Kidney (tissue), 14 donors: ENCODE results near the gene CALN1. TPM values are rescaled to one million over a fixed set of nuclear protein-coding genes. Genes with fewer than 3 reads are reported as not detected.

ENCODE experiments used
- DNase-seq, 5 donors: peaks; one replicate each; pipeline ENCODE4 v3.0.0-alpha.2; 2013 to 2020
- FAIRE-seq: peaks from 2 replicates; lab custom pipeline; 2012; peaks lifted over from hg19 to GRCh38; lab: Jason Lieb, UNC
- H3K27ac ChIP-seq, 2 donors: one replicate each; pipeline ENCODE4 v1.7.0; 2013; ENCODE audit warnings: low read depth in 2 of 2, low read length in 2 of 2, inconsistent platforms in 1 of 2
- H3K27me3 ChIP-seq: one replicate; pipeline ENCODE4 v1.7.1; 2013; ENCODE audit warnings: low read length, inconsistent platforms; ENCODE audit not compliant: control insufficient read depth, insufficient read depth
- H3K36me3 ChIP-seq, 3 donors: one replicate each; pipeline versions ENCODE4 v1.7.0 to v1.7.1; 2013; ENCODE audit warnings: low read length in 3 of 3, control low read depth in 1 of 3, inconsistent platforms in 1 of 3; ENCODE audit not compliant: insufficient read depth in 3 of 3, control insufficient read depth in 2 of 3
- H3K4me1 ChIP-seq, 3 donors: one replicate each; pipeline versions ENCODE4 v1.7.0 to v1.7.1; 2013; ENCODE audit warnings: low read length in 3 of 3, inconsistent platforms in 1 of 3, low read depth in 1 of 3; ENCODE audit not compliant: control insufficient read depth in 2 of 3, insufficient read depth in 2 of 3
- H3K4me3 ChIP-seq, 3 donors: one replicate each; pipeline versions ENCODE4 v1.7.0 to v1.8.1; 2013; ENCODE audit warnings: low read length in 3 of 3, control low read depth in 1 of 3, inconsistent platforms in 1 of 3
- H3K9ac ChIP-seq, 3 donors: one replicate each; pipeline versions ENCODE4 v1.7.0 to v1.7.1; 2013; ENCODE audit warnings: low read length in 3 of 3, control low read depth in 1 of 3, inconsistent platforms in 1 of 3
- H3K9me3 ChIP-seq, 3 donors: one replicate each; pipeline versions ENCODE4 v1.7.0 to v1.7.1; 2013; ENCODE audit warnings: low read length in 3 of 3, control low read depth in 1 of 3, inconsistent platforms in 1 of 3; ENCODE audit not compliant: control insufficient read depth in 2 of 3, insufficient read depth in 1 of 3
- CTCF ChIP-seq: IDR thresholded peaks from 3 replicates; pipeline ENCODE4 v1.5.1; 2012; ENCODE audit warnings: mild to moderate bottlenecking, moderate library complexity, borderline replicate concordance; ENCODE audit not compliant: insufficient read depth; ENCODE audit errors: extremely low read depth
- intact Hi-C: fragments of 100-400 bp; cut with DNase I; formaldehyde crosslinking; loops from one replicate; pipeline ENCODE4 v1.11.1; 2022
- polyA plus RNA-seq: library from polyadenylated mRNA; stranded (reverse); fragments of 350-450 nt; fragmentation: Illumina TruSeq; extraction: RNeasy Lipid Tissue Mini Kit (QIAGEN cat#74804); gene quantifications from one replicate; pipeline ENCODE4 v1.2.3, GENCODE V29; 2014; ENCODE audit warnings: low read depth, low replicate concordance; ENCODE audit not compliant: insufficient read depth
- total RNA-seq: library from RNA; stranded (reverse); fragmentation: NEBNext Ultra II Directional; extraction: Animal tissue kit (Norgen Biotek cat#: 25700); gene quantifications from one replicate; pipeline ENCODE4 v1.2.1, GENCODE V29; 2021
- donor health status: control.
- donor health status: control.
- donor health status: control.
- donor health status: control.
- donor health status: control.
- donor health status: DM: yes; HTN: yes; CAD: no.
- donor health status: Normal renal cell carcinoma (clear cell type).

Gene CALN1
- total and polyA plus RNA-seq, 2 donors from 2014 or later, result not detected

GRCh38 chr7:72112530-72112929, 299.6 kb downstream of the CALN1 start:
- Histone ChIP-seq H3K27ac (no peak overlapping the region), H3K4me1 (no peaks in the 10 kb centered on the region), H3K9ac (no peak overlapping the region), H3K4me3 (no peak overlapping the region), H3K9me3 (peaks cover 0 to 8% (median 5%) of the 10 kb centered on the region in 3 donors), H3K36me3 (no peaks in the 10 kb centered on the region), H3K27me3 (no peaks in the 10 kb centered on the region)
- FAIRE-seq, result no peak
- intact Hi-C loops, result no loop called here
- no peak for DNase-seq
- TF ChIP-seq CTCF, result no peak

- Histone ChIP-seq H3K4me3 (no peak overlapping the region), H3K27ac (no peak overlapping the region), H3K9ac (no peak overlapping the region), H3K36me3 (no peaks in the 10 kb centered on the region), H3K9me3 (peaks cover 0 to 9% (median 5%) of the 10 kb centered on the region in 3 donors), H3K4me1 (no peaks in the 10 kb centered on the region), H3K27me3 (no peaks in the 10 kb centered on the region)
- DNase-seq (no peak), FAIRE-seq (no peak)
- intact Hi-C loops, result no loop called here
- TF ChIP-seq CTCF, result no peak
These were observed 301.1 kb downstream of the CALN1 start for GRCh38 chr7:72111086-72111485.

GRCh38 chr7:72109566-72109965, 302.6 kb downstream of the CALN1 start:
- Histone ChIP-seq H3K9ac (no peak overlapping the region), H3K9me3 (peaks cover 0 to 9% (median 5%) of the 10 kb centered on the region in 3 donors), H3K4me3 (no peak overlapping the region), H3K27me3 (no peaks in the 10 kb centered on the region), H3K4me1 (no peaks in the 10 kb centered on the region), H3K36me3 (no peaks in the 10 kb centered on the region), H3K27ac (no peak overlapping the region)
- no peak for TF ChIP-seq CTCF
- intact Hi-C loops, result no loop called here
- DNase-seq, result no peak
- no peak for FAIRE-seq

GRCh38 chr7:72106405-72106804, 305.7 kb downstream of the CALN1 start:
- intact Hi-C loops, result no loop called here
- DNase-seq, result no peak
- no peak for TF ChIP-seq CTCF
- Histone ChIP-seq H3K9me3 (peaks cover 0 to 9% (median 5%) of the 10 kb centered on the region in 3 donors), H3K9ac (no peak overlapping the region), H3K4me3 (no peak overlapping the region), H3K27ac (no peak overlapping the region), H3K4me1 (no peaks in the 10 kb centered on the region), H3K36me3 (no peaks in the 10 kb centered on the region), H3K27me3 (no peaks in the 10 kb centered on the region)
- no peak for FAIRE-seq
